ENCODE data around the gene LMO4. TPM values are rescaled to one million over a fixed set of nuclear protein-coding genes. Genes with fewer than 3 reads are reported as not detected.

The LMO4 gene
- total RNA-seq = 64.8 and 65.4 TPM in 2 replicates

GRCh38 chr1:87328272-87329050 lies at the start of gene LMO4:
LMO4 (plus strand) TSS chr1:87328880; CDS start chr1:87332016, 3,136 bp downstream.

